B cell (primary cell): ENCODE results near the gene IMP3. TPM values are rescaled to one million over a fixed set of nuclear protein-coding genes. Genes with fewer than 3 reads are reported as not detected.

Source experiments
- ATAC-seq: fragments of 200-7000 bp; cut with Tn5 transposase; one replicate; pipeline ENCODE4 v1.10.0; 2021; ENCODE audit warnings: low read depth, mild to moderate bottlenecking, moderate number of reproducible peaks, moderate library complexity
- CTCF ChIA-PET: fragments of 350-600 bp; sonication (Branson Sonifier 250); formaldehyde crosslinking; loops from one replicate; lab custom pipeline; 2021; ENCODE audit warnings: antibody characterized with exemption, inconsistent platforms; lab: Charles Lee
- POLR2A ChIA-PET: fragments of 350-600 bp; sonication (Branson Sonifier 250); formaldehyde crosslinking; loops from one replicate; lab custom pipeline; 2021; ENCODE audit warnings: antibody characterized with exemption; lab: Charles Lee
- DNase-seq: peaks from one replicate; pipeline ENCODE4 v3.0.0; 2013
- H2AFZ ChIP-seq: 2 replicates; pipeline ENCODE4 v1.6.1; 2012; ENCODE audit warnings: mild to moderate bottlenecking, low read depth, low read length; ENCODE audit not compliant: insufficient read depth, poor library complexity, severe bottlenecking
- H3K27ac ChIP-seq, 2 donors: 1 replicate in 1 of 2; 2 replicates in 1 of 2; pipeline ENCODE4 v1.5.1; 2012 to 2013; ENCODE audit warnings: low read length in 2 of 2, mild to moderate bottlenecking in 2 of 2, moderate library complexity in 1 of 2
- H3K27me3 ChIP-seq, 4 experiments: fragments of 200-600 bp in 1 of 4; sonication (generic) in 1 of 4; replicated peaks in 1 of 4; 1 replicate in 2 of 4; 2 replicates in 2 of 4; pipeline versions ENCODE4 v1.6.1 to v1.7.0; 2013 to 2016; ENCODE audit warnings: low read length in 3 of 4, mild to moderate bottlenecking in 2 of 4, mixed read lengths in 1 of 4, moderate library complexity in 1 of 4; ENCODE audit not compliant: insufficient read depth in 4 of 4, control insufficient read depth in 3 of 4; ENCODE audit errors: control extremely low read depth in 1 of 4
- H3K36me3 ChIP-seq, 2 experiments: replicated peaks in 1 of 2; 1 replicate in 1 of 2; 2 replicates in 1 of 2; pipeline versions ENCODE4 v1.6.1 to v1.7.1; 2013; ENCODE audit warnings: low read length in 1 of 2; ENCODE audit not compliant: insufficient read depth in 2 of 2, control insufficient read depth in 1 of 2; ENCODE audit errors: control extremely low read depth in 1 of 2, extremely low read depth in 1 of 2
- H3K4me1 ChIP-seq, 2 donors: fragments of 200-600 bp in 1 of 2; sonication (generic) in 1 of 2; 1 replicate in 1 of 2; 2 replicates in 1 of 2; pipeline versions ENCODE4 v1.5.1 to v1.6.1; 2013 to 2017; ENCODE audit warnings: low read length in 2 of 2; ENCODE audit not compliant: control insufficient read depth in 2 of 2, insufficient read depth in 2 of 2
- H3K4me2 ChIP-seq: replicated peaks from 2 replicates; pipeline ENCODE3; 2012; ENCODE audit warnings: mild to moderate bottlenecking, low read depth, low read length; ENCODE audit not compliant: poor library complexity, severe bottlenecking
- H3K4me3 ChIP-seq, 5 experiments: fragments of 200-600 bp in 1 of 5; sonication (generic) in 1 of 5; 1 replicate in 3 of 5; 2 replicates in 2 of 5; pipeline versions ENCODE4 v1.5.1 to v1.7.0; 2011 to 2016; ENCODE audit warnings: low read length in 4 of 5, mild to moderate bottlenecking in 4 of 5, low read depth in 2 of 5, control low read depth in 1 of 5, moderate library complexity in 1 of 5; ENCODE audit not compliant: insufficient read depth in 1 of 5; ENCODE audit errors: control extremely low read depth in 1 of 5, extremely low read depth in 1 of 5
- H3K79me2 ChIP-seq: fragments of 200-600 bp; sonication (generic); one replicate; pipeline ENCODE4 v1.6.0; 2016; ENCODE audit warnings: low read length; ENCODE audit not compliant: control insufficient read depth, insufficient read depth
- H3K9ac ChIP-seq: fragments of 200-600 bp; sonication (generic); 2 replicates; pipeline ENCODE4 v1.6.1; 2017; ENCODE audit warnings: mild to moderate bottlenecking, low read length, moderate library complexity
- H3K9me3 ChIP-seq, 3 donors: one replicate each; pipeline versions ENCODE4 v1.6.1 to v1.7.1; 2013; ENCODE audit warnings: low read length in 2 of 3; ENCODE audit not compliant: control insufficient read depth in 2 of 3, insufficient read depth in 1 of 3; ENCODE audit errors: control extremely low read depth in 1 of 3
- H4K20me1 ChIP-seq: 2 replicates; pipeline ENCODE4 v1.6.0; 2012; ENCODE audit warnings: mild to moderate bottlenecking, low read length; ENCODE audit not compliant: insufficient read depth, control insufficient read depth, poor library complexity, severe bottlenecking
- H3K27ac Mint-ChIP-seq: one replicate; pipeline ENCODE4 v1.8.0; 2021; ENCODE audit warnings: mixed read lengths
- H3K27me3 Mint-ChIP-seq: one replicate; pipeline ENCODE4 v1.8.0; 2021; ENCODE audit warnings: mixed read lengths
- H3K4me1 Mint-ChIP-seq: one replicate; pipeline ENCODE4 v1.8.0; 2021; ENCODE audit warnings: mixed read lengths
- H3K4me3 Mint-ChIP-seq: one replicate; pipeline ENCODE4 v1.8.0; 2021; ENCODE audit warnings: mixed read lengths
- H3K9me3 Mint-ChIP-seq: one replicate; pipeline ENCODE4 v1.8.0; 2022; ENCODE audit warnings: mixed read lengths; ENCODE audit not compliant: insufficient read depth
- CTCF ChIP-seq: fragments of 200-600 bp; IDR thresholded peaks from one replicate; pipeline ENCODE4 v1.8.0; 2022; ENCODE audit warnings: antibody characterized with exemption, mild to moderate bottlenecking
- EZH2 ChIP-seq: IDR thresholded peaks from 2 replicates; pipeline ENCODE4 v1.6.1; 2012; ENCODE audit warnings: borderline replicate concordance, low read depth, mild to moderate bottlenecking, moderate library complexity, low read length; ENCODE audit not compliant: insufficient read depth, poor library complexity, severe bottlenecking
- WGBS: methylation state at CpG from one replicate; pipeline ENCODE4 v1.1.5; 2013; ENCODE audit warnings: missing lambda C conversion rate; ENCODE audit not compliant: insufficient coverage; 5-methylcytosine and 5-hydroxymethylcytosine counted together
- intact Hi-C: fragments of 100-400 bp; cut with micrococcal nuclease; formaldehyde crosslinking; loops from one replicate; pipeline ENCODE4 v1.10.0; 2022
- polyA plus RNA-seq: library from polyadenylated mRNA; depleted of rRNA; stranded (reverse); fragments of >200 nt; gene quantifications from 2 replicates; pipeline ENCODE4 v1.2.3, GENCODE V29; 2012
- total RNA-seq, 2 donors: library from RNA; stranded (reverse); fragments of 120-200 nt in 1 of 2; gene quantifications; 1 replicate in 1 of 2; 2 replicates in 1 of 2; pipeline versions ENCODE4 v1.2.3 to v1.2.4, GENCODE V29; 2013 to 2022

Gene IMP3
- total and polyA plus RNA-seq, 2 donors (not counting 1 experiment from before 2014, with no cell fraction given): 60.8 to 85.1 TPM

- no peak overlapping the region for H3K4me3 Mint-ChIP-seq
These were observed 17.5 kb downstream of the IMP3 start for GRCh38 chr15:75622505-75622904.

More at GRCh38 chr15:75622505-75622904, 17.5 kb downstream of the IMP3 start:
- TF ChIP-seq CTCF: no peak
- TF ChIP-seq EZH2: no peak
- H3K9me3 Mint-ChIP-seq: no peaks in the 10 kb centered on the region
- intact Hi-C loops: no loop called here
- CTCF ChIA-PET: interaction anchor here (1.9 kb wide), 1 partner anchor 17 kb away, joined by 4 read pairs; no protein-coding TSS in a partner anchor
- H3K27me3 Mint-ChIP-seq: no peaks in the 10 kb centered on the region
- H3K4me1 ChIP-seq: peaks cover 7 to 16% of the 10 kb centered on the region in 2 donors
- no peaks in the 10 kb centered on the region for H3K9me3 ChIP-seq
- no peak overlapping the region for H3K27ac ChIP-seq
- POLR2A ChIA-PET: no interaction called here
- H3K9ac ChIP-seq: no peak overlapping the region
- DNase-seq (no peak), ATAC-seq (no peak)
- no peak overlapping the region for H3K4me3 ChIP-seq
- no peaks in the 10 kb centered on the region for H4K20me1 ChIP-seq
- H3K27ac Mint-ChIP-seq: no peak overlapping the region
- no peak overlapping the region for H3K4me2 ChIP-seq
- H3K27me3 ChIP-seq: no peaks in the 10 kb centered on the region
- H3K4me1 Mint-ChIP-seq: peaks cover 16% of the 10 kb centered on the region
- no peaks in the 10 kb centered on the region for H3K79me2 ChIP-seq
- peaks cover 0 to 17% of the 10 kb centered on the region in 2 experiments for H3K36me3 ChIP-seq
- no peak overlapping the region for H2AFZ ChIP-seq
- 80% methylated on average over 2 of the region's 2 CpGs for WGBS
